Aorta (tissue), 5 donors: Measurements from ENCODE around the gene DOCK3. TPM values are rescaled to one million over a fixed set of nuclear protein-coding genes. Genes with fewer than 3 reads are reported as not detected.
"Not testable (repeated sequence)": the region's sequence is repeated elsewhere in the genome, so short reads cannot be mapped to it uniquely, and the experiment has no call there.

Source experiments
- ATAC-seq: fragments of 200-7000 bp; cut with Tn5 transposase; one replicate; pipeline ENCODE4 v1.9.1; 2022; ENCODE audit warnings: moderate library complexity; ENCODE audit not compliant: low FRiP score
- DNase-seq, 2 donors: peaks; one replicate each; pipeline ENCODE4 v3.0.0-alpha.2; 2020
- H3K27ac ChIP-seq, 2 donors: one replicate each; pipeline ENCODE4 v1.5.1; 2013; ENCODE audit warnings: low read length in 2 of 2, mild to moderate bottlenecking in 2 of 2, moderate library complexity in 2 of 2, control low read depth in 1 of 2, inconsistent platforms in 1 of 2, low read depth in 1 of 2
- H3K27me3 ChIP-seq, 2 donors: one replicate each; pipeline ENCODE4 v1.6.1; 2013; ENCODE audit warnings: control low read depth in 1 of 2, low read length in 1 of 2, mild to moderate bottlenecking in 1 of 2, moderate library complexity in 1 of 2; ENCODE audit not compliant: insufficient read depth in 2 of 2, control insufficient read depth in 1 of 2
- H3K36me3 ChIP-seq, 2 donors: one replicate each; pipeline ENCODE4 v1.6.1; 2013; ENCODE audit warnings: control low read depth in 1 of 2, low read length in 1 of 2, mild to moderate bottlenecking in 1 of 2; ENCODE audit not compliant: insufficient read depth in 2 of 2, control insufficient read depth in 1 of 2
- H3K4me1 ChIP-seq, 2 donors: one replicate each; pipeline ENCODE4 v1.6.1; 2013; ENCODE audit warnings: low read length in 2 of 2, control low read depth in 1 of 2, mild to moderate bottlenecking in 1 of 2, moderate library complexity in 1 of 2; ENCODE audit not compliant: insufficient read depth in 2 of 2, control insufficient read depth in 1 of 2
- H3K4me3 ChIP-seq, 2 donors: one replicate each; pipeline ENCODE4 v1.5.1; 2013; ENCODE audit warnings: low read length in 2 of 2, control low read depth in 1 of 2, mild to moderate bottlenecking in 1 of 2
- H3K9me3 ChIP-seq: one replicate; pipeline ENCODE4 v1.6.1; 2013; ENCODE audit warnings: mild to moderate bottlenecking, low read length; ENCODE audit not compliant: control insufficient read depth
- WGBS, 2 donors: extraction: QIAGEN DNeasy Blood & Tissue Kit; methylation state at CpG; one replicate each; pipeline ENCODE4 v1.1.7; 2013; 5-methylcytosine and 5-hydroxymethylcytosine counted together
- intact Hi-C, 2 donors: fragments of 100-400 bp; cut with DNase I; formaldehyde crosslinking; loops; one replicate each; pipeline versions ENCODE4 v1.14.2 to v1.15.0; 2022
- polyA plus RNA-seq, 2 donors: library from polyadenylated mRNA; stranded (reverse); fragments of 200-250 nt; gene quantifications; one replicate each; pipeline ENCODE4 v1.2.3, GENCODE V29; 2013
- total RNA-seq, 2 donors: library from RNA; stranded (reverse); fragmentation: NEBNext Ultra II Directional; extraction: Animal tissue kit (Norgen Biotek cat#: 25700); gene quantifications; one replicate each; pipeline ENCODE4 v1.2.1, GENCODE V29; 2021
- donor health status: healthy with polysubstance abuse.
- donor health status: Bipolar disorder and iron deficiency.
- donor health status: DM: no; HTN: no; CAD: no.
- donor health status: DM: no; HTN: no; CAD: no.
- donor health status: DM: yes; HTN: yes; CAD: no.

Gene DOCK3
- total and polyA plus RNA-seq, 4 donors, result 0.31 to 0.97 (median 0.55) TPM

DNA sequence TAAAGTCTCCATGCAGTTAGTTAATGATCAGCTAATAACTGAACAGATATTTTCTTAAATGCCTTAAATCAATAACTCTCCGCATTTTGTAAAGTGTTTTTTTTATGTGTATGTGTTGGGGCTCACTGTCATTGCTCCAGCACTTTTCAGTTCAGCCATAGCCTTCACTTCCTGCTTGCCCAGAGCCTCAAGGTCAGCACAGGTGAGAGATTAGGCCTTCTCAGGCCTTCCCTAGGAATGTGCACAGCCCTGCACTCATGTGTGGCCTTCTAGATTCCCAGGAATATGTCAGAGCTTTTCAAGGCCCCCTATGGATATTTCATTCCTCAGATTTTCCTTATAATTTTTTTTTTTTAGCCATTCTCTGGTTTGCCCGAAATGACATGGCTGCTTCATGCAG, 632.7 kb downstream of the DOCK3 start:
- H3K36me3 ChIP-seq, result no peaks in the 10 kb centered on the region
- no peaks in the 10 kb centered on the region for H3K27me3 ChIP-seq
- intact Hi-C loops, result no loop called here

DNA sequence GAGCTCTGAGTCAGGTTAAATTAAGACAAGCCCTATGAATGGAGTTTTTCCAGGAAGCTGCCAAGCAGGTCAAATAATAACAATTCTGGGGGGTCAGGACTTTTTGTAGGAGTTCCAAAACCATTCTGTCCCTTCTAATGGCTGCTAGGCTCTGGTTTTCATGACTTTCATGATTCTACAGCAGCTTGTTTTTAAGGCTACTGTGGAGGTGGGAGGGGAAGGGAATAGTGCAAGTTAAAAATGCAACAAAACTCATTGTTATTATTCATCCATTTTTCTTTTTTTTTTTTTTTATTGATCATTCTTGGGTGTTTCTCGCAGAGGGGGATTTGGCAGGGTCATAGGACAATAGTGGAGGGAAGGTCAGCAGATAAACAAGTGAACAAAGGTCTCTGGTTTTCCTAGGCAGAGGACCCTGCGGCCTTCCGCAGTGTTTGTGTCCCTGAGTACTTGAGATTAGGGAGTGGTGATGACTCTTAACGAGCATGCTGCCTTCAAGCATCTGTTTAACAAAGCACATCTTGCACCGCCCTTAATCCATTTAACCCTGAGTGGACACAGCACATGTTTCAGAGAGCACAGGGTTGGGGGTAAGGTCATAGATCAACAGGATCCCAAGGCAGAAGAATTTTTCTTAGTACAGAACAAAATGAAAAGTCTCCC, 633.3 kb downstream of the DOCK3 start:
- ATAC-seq, result not testable (repeated sequence)
- 75% methylated on average over 1 of the region's 5 CpGs; no CpG with 5 or more reads in 1 of the 2 donors for WGBS, 2 donors

More for the DNA sequence above, 632.7 kb downstream of the DOCK3 start:
- no peak overlapping the region for H3K4me3 ChIP-seq
- no peak for DNase-seq
- H3K4me1 ChIP-seq, result no peaks in the 10 kb centered on the region
- H3K9me3 ChIP-seq, result peaks cover 5% of the 10 kb centered on the region
- 64 to 74% methylated on average over 2 of the region's 2 CpGs for WGBS, 2 donors
- H3K27ac ChIP-seq, result no peak overlapping the region
- ATAC-seq, result no peak

DNA sequence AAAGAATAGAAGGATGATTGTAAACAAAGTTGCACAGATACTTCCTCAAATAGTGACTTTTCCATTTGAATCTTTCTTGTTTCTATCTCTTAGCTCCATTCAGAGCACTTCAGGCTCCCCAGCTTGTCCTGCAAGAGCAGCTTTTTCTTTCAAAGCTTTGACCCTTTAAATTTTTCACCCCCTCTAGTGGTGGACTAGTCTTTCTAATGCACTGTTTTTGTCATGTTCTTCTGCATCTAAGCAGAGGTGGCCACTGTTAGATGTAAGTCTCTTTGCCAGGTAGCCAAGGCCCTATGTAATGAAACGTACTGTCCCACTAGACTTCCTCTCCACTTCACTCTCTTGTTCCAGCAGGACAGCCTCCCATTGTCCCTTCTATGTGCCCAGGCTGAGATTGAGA, 636.3 kb downstream of the DOCK3 start:
- 27 to 29% methylated on average over 1 of the region's 1 CpG for WGBS, 2 donors
- Histone ChIP-seq H3K4me1 (no peaks in the 10 kb centered on the region), H3K36me3 (no peaks in the 10 kb centered on the region), H3K27ac (no peak overlapping the region), H3K4me3 (no peak overlapping the region), H3K27me3 (no peaks in the 10 kb centered on the region), H3K9me3 (peaks cover 3% of the 10 kb centered on the region)
- DNase-seq (no peak), ATAC-seq (no peak)
- intact Hi-C loops, result no loop called here

More for the DNA sequence above, 633.3 kb downstream of the DOCK3 start:
- intact Hi-C loops, H3K27ac ChIP-seq, H3K27me3 ChIP-seq, H3K4me1 ChIP-seq, H3K9me3 ChIP-seq, DNase-seq, H3K36me3 ChIP-seq, H3K4me3 ChIP-seq: not testable (repeated sequence)

DNA sequence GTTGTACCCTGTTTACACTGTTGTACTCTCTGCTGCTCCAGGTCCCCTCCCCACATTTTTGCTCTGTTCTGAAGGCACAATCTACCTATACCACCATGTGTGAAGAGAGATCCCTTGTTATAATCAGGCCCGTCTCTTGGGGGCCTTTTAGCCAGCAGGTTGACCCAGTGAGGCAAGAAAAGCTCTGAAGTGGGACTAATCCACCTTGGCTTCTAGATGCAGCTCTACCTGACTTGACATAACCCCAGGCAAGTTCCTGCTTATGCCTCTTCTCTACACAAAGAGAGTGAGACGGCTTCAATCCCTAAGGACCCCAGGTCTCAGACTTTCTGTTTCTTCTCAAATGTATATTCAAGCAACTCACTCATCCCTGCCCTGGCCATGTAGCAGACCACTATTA, 653.5 kb downstream of the DOCK3 start:
- ATAC-seq, result no peak
- intact Hi-C loops, result no loop called here
- no peaks in the 10 kb centered on the region for H3K36me3 ChIP-seq
- no peak overlapping the region for H3K27ac ChIP-seq
- WGBS, 2 donors, result 70 to 75% methylated on average over 2 of the region's 2 CpGs
- DNase-seq, result no peak
- H3K27me3 ChIP-seq, result no peaks in the 10 kb centered on the region
- no peaks in the 10 kb centered on the region for H3K4me1 ChIP-seq
- H3K4me3 ChIP-seq, result no peak overlapping the region
- no peaks in the 10 kb centered on the region for H3K9me3 ChIP-seq

DNA sequence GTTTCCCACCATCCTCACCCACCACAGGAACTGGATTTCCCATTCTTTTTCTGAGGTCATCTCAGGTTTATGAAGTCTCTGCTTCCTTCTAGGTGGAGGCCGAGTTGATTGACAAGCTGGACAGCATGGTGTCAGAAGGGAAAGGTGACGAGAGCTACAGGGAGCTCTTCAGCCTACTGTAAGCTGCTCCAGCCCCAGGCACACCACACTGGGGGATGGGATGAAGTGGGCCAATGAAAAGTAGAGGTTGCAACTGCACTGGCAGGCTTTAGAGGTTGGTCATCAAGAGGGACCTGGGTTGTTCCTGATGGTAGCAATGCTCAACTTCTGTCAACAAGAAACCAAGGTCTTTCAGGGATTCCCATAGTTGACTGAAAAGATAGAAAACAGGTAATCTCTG, 655.3 kb downstream of the DOCK3 start:
- whole genome bisulfite sequencing, 2 donors, result 70 to 72% methylated on average over 2 of the region's 2 CpGs
- Histone ChIP-seq H3K36me3 (no peaks in the 10 kb centered on the region), H3K9me3 (no peaks in the 10 kb centered on the region), H3K4me3 (no peak overlapping the region), H3K27ac (no peak overlapping the region), H3K4me1 (no peaks in the 10 kb centered on the region), H3K27me3 (no peaks in the 10 kb centered on the region)
- DNase-seq, result no peak
- ATAC-seq, result no peak
- intact Hi-C loops, result no loop called here

GRCh38 chr3:51332156-51332555, 657.4 kb downstream of the DOCK3 start:
- H3K27me3 ChIP-seq, result no peaks in the 10 kb centered on the region
- H3K4me1 ChIP-seq, result no peaks in the 10 kb centered on the region
- intact Hi-C loops, result no loop called here
- WGBS, 2 donors, result 96 to 99% methylated on average over 1 of the region's 1 CpG
- no peak overlapping the region for H3K4me3 ChIP-seq
- no peaks in the 10 kb centered on the region for H3K9me3 ChIP-seq
- no peak overlapping the region for H3K27ac ChIP-seq
- ATAC-seq (no peak), DNase-seq (no peak)
- no peaks in the 10 kb centered on the region for H3K36me3 ChIP-seq

GRCh38 chr3:51333021-51333420, 658.3 kb downstream of the DOCK3 start:
- H3K27me3 ChIP-seq, result no peaks in the 10 kb centered on the region
- no peak overlapping the region for H3K4me3 ChIP-seq
- 95 to 96% methylated on average over 6 of the region's 6 CpGs for whole genome bisulfite sequencing, 2 donors
- intact Hi-C loops, result no loop called here
- H3K9me3 ChIP-seq, result no peaks in the 10 kb centered on the region
- DNase-seq (no peak), ATAC-seq (no peak)
- H3K36me3 ChIP-seq, result no peaks in the 10 kb centered on the region
- no peak overlapping the region for H3K27ac ChIP-seq
- H3K4me1 ChIP-seq, result no peaks in the 10 kb centered on the region

DNA sequence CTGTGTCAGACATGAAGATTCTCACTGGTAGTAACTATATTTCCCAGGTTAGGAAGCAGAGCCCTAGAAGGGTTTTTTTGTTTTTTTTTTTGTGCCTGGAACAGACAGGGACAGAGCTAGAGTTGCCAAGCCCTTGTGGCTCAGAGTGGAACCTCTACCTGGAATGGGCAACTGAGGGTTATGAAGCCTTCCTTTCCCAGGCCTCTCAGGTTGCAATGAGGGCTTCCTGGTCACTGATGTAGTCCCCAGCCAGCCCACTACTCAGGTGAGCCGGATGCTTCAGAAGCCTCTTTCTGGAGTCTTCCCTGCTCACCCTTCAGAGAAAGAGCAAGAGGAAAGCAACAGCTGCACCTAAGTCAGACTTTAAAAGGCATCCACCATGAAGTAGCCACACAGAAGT, 661.5 kb downstream of the DOCK3 start:
- Histone ChIP-seq H3K36me3 (no peaks in the 10 kb centered on the region), H3K4me3 (no peak overlapping the region), H3K27ac (no peak overlapping the region), H3K27me3 (no peaks in the 10 kb centered on the region), H3K9me3 (no peaks in the 10 kb centered on the region), H3K4me1 (peaks cover 2 to 7% of the 10 kb centered on the region in 2 donors)
- intact Hi-C loops, result no loop called here
- DNase-seq (no peak), ATAC-seq (no peak)
- WGBS, 2 donors, result 82 to 89% methylated on average over 1 of the region's 1 CpG

DNA sequence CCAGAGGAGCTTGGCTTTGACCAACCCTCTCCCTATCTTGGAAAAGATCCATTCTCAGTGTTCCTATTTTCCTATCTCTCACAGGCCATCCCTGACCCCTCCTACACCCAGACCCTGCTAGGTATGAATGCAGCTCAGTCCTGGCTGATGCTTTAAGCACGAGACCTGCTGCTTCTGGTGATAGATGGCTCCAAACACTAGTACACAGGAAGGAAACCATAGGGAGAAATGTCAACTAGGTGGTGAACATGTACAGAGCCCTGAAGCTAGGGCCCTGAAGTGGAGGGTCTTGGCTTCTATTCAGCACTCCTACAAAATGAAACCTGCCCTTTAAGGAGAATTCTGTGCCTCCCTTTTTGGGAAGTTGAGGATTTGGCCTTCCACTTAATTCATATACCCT, 662.9 kb downstream of the DOCK3 start:
- no peak overlapping the region for H3K4me3 ChIP-seq

More for the DNA sequence above, 662.9 kb downstream of the DOCK3 start:
- H3K4me1 ChIP-seq, result peaks cover 2 to 7% of the 10 kb centered on the region in 2 donors
- no peaks in the 10 kb centered on the region for H3K27me3 ChIP-seq
- no peaks in the 10 kb centered on the region for H3K36me3 ChIP-seq
- no peaks in the 10 kb centered on the region for H3K9me3 ChIP-seq
- DNase-seq, result no peak
- intact Hi-C loops, result no loop called here
- ATAC-seq, result no peak
- H3K27ac ChIP-seq, result no peak overlapping the region
- WGBS, 2 donors, result 86 to 91% methylated on average over 1 of the region's 1 CpG
